ENCODE data around the gene DCAF7. TPM values are rescaled to one million over a fixed set of nuclear protein-coding genes. Genes with fewer than 3 reads are reported as not detected.

The DCAF7 gene
- total RNA-seq, 6 experiments from 2014 or later, result 14.9 to 31.0 (median 26.7) TPM

- no peak overlapping the region for H3K4me3 ChIP-seq
- no peak overlapping the region for H3K27ac ChIP-seq
- H3K9me3 ChIP-seq, result no peaks in the 10 kb centered on the region
- intact Hi-C loops (cut with DNase I), result no loop called here
- ATAC-seq, result peak in 1 of 4 donors; percentile 22
- H3K4me1 ChIP-seq, result no peaks in the 10 kb centered on the region
- TF ChIP-seq POLR2A (IDR thresholded peaks at IDR 0.05) (no peak), CTCF (IDR thresholded peaks at IDR 0.05) (no peak)
- no peaks in the 10 kb centered on the region for H3K27me3 ChIP-seq
- no peak for DNase-seq
- H3K36me3 ChIP-seq, result peaks cover 0 to 49% (median 4%) of the 10 kb centered on the region in 4 donors
- 66% methylated on average over 8 of the region's 11 CpGs for WGBS (ENCODE audit: insufficient coverage, low coverage, low lambda C conversion rate, missing lambda C conversion rate)
Measured at GRCh38 chr17:63579633-63580032, 29.4 kb downstream of the DCAF7 start.

- Histone ChIP-seq H3K4me3 (no peak overlapping the region), H3K27me3 (no peaks in the 10 kb centered on the region), H3K36me3 (peaks cover 0 to 81% (median 26%) of the 10 kb centered on the region in 4 donors), H3K4me1 (no peaks in the 10 kb centered on the region), H3K27ac (no peak overlapping the region), H3K9me3 (no peaks in the 10 kb centered on the region)
- intact Hi-C loops (cut with DNase I), result no loop called here
- DNase-seq (no peak), ATAC-seq (no peak)
- TF ChIP-seq POLR2A (IDR thresholded peaks at IDR 0.05), result no peak
- TF ChIP-seq CTCF (IDR thresholded peaks at IDR 0.05), result no peak
- WGBS (ENCODE audit: insufficient coverage, low coverage, low lambda C conversion rate, missing lambda C conversion rate), result 87% methylated on average over 5 of the region's 5 CpGs
Measured at GRCh38 chr17:63587770-63588169, 37.5 kb downstream of the DCAF7 start.

- intact Hi-C loops (cut with DNase I), result no loop called here
- 96% methylated on average over 4 of the region's 11 CpGs for WGBS (ENCODE audit: insufficient coverage, low coverage, low lambda C conversion rate, missing lambda C conversion rate)
Measured at GRCh38 chr17:63588797-63589196, 38.5 kb downstream of the DCAF7 start.

GRCh38 chr17:63589646-63590045 lies 39.4 kb downstream of the DCAF7 start:
- intact Hi-C loops (cut with DNase I), result no loop called here
- Histone ChIP-seq H3K9me3 (no peaks in the 10 kb centered on the region), H3K4me3 (no peak overlapping the region), H3K27me3 (no peaks in the 10 kb centered on the region), H3K27ac (no peak overlapping the region), H3K36me3 (peaks cover 0 to 69% (median 24%) of the 10 kb centered on the region in 4 donors), H3K4me1 (no peaks in the 10 kb centered on the region)
- DNase-seq (no peak), ATAC-seq (no peak)
- TF ChIP-seq POLR2A (IDR thresholded peaks at IDR 0.05) (no peak), CTCF (IDR thresholded peaks at IDR 0.05) (no peak)
- WGBS (ENCODE audit: insufficient coverage, low coverage, low lambda C conversion rate, missing lambda C conversion rate), result 100% methylated on average over 1 of the region's 1 CpG

More at GRCh38 chr17:63588797-63589196, 38.5 kb downstream of the DCAF7 start:
- DNase-seq (no peak), ATAC-seq (no peak)
- H3K27ac ChIP-seq, result no peak overlapping the region
- no peak for TF ChIP-seq CTCF (IDR thresholded peaks at IDR 0.05)
- TF ChIP-seq POLR2A (IDR thresholded peaks at IDR 0.05), result no peak
- H3K4me1 ChIP-seq, result no peaks in the 10 kb centered on the region
- no peak overlapping the region for H3K4me3 ChIP-seq
- no peaks in the 10 kb centered on the region for H3K9me3 ChIP-seq
- no peaks in the 10 kb centered on the region for H3K27me3 ChIP-seq
- H3K36me3 ChIP-seq, result peaks cover 0 to 74% (median 25%) of the 10 kb centered on the region in 4 donors

GRCh38 chr17:63592797-63593196 lies 42.5 kb downstream of the DCAF7 start:
- Histone ChIP-seq H3K27me3 (no peaks in the 10 kb centered on the region), H3K27ac (no peak overlapping the region), H3K36me3 (peaks cover 0 to 41% (median 17%) of the 10 kb centered on the region in 4 donors), H3K4me1 (no peaks in the 10 kb centered on the region), H3K4me3 (no peak overlapping the region), H3K9me3 (no peaks in the 10 kb centered on the region)
- intact Hi-C loops (cut with DNase I), result no loop called here
- TF ChIP-seq CTCF (IDR thresholded peaks at IDR 0.05) (no peak), POLR2A (IDR thresholded peaks at IDR 0.05) (no peak)
- WGBS (ENCODE audit: insufficient coverage, low coverage, low lambda C conversion rate, missing lambda C conversion rate), result 83% methylated on average over 2 of the region's 3 CpGs
- ATAC-seq (no peak), DNase-seq (no peak)
